Measurements from ENCODE around the gene RNF151.
"Not testable (repeated sequence)": the region's sequence is repeated elsewhere in the genome, so short reads cannot be mapped to it uniquely, and the experiment has no call there.

The RNF151 gene, protein sequence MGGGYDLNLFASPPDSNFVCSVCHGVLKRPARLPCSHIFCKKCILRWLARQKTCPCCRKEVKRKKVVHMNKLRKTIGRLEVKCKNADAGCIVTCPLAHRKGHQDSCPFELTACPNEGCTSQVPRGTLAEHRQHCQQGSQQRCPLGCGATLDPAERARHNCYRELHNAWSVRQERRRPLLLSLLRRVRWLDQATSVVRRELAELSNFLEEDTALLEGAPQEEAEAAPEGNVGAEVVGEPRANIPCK

DNA sequence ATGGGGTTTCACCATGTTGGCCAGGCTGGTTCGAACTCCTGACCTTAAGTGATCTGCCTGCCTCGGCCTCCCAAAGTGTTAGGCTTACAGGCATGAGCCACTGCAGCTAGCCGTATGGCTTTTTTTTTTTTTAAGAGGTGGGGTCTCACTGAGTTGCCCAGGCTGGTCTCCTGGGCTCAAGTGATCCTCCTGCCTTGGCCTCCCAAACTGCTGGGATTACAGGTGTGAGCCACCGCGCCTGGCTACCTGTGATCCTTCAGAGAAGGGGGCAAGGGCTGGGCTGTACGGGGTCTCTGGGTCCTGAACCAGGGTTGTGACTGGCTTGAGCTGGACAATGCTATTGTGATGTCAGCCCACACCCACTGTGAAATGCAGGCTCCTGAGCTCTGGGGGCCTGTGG, at the start of gene RNF151:
Gene RNF151, plus strand, starts transcription at position 397 of the 400 bp plus-strand sequence. CDS start 26 bp downstream, outside the sequence.
- DNase-seq: no peak

DNA sequence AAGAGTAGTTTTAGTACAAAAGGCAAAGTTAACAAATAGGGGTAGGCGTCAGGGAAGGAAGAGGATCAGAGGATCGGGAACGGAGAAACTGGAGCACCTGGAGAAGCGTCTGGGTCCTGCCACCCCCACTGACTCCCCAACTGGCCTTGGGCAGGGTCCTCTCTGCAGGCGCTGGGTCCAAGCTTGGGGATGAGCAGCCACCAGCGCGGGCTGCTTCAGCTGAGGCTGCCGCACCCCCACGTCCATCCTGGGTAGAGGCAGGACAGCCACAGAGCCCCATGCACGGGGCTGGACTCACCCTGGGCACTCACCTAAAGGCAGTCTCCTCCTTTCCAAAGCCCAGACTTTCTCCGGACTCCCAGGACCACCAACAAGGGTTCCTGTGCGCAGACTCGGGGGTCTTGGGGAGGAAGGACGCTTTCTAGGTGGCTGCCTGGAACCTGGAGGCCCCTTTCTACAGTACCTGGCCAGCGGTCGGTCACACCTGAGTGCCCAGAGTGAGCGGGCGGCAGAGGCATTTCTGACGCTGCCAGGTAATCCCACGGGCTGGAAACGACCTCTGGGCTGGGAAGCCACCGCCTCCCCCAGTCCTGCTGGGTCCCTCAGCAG, 49.5 kb upstream of the RNF151 start:
- no peak for DNase-seq

DNA sequence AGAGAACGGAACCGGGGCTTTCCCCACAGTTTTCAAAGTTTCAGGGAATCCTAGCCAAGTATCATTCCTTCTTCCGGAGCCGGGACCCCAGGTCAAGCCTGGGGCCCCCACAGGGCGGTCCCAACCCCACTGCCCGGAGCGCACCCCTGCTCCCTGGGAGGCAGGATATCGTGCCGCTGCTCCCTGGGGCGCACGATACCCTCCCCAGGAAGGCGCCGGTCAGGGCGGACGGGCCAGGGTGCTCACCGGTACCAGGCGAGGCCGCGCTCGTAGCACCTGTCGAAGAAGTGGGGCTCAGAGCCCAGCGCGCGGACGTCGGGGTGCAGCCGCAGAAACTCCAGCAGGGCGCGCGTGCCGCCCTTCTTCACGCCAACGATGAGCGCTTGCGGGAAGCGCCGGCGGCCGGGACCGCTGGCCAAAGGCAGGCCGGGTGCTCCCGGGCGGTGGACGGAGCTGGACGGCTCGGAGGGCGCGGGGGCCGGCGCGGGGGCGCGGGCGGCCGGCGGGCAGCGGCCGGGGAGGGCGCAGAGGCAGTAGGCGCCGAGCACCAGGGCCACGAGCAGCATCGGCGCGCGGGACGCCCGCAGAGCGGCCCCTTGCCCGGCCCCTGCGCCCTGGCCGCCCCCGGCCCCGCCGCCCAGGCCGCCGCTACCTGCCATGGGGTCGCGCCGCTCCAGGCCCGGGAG, 48.8 kb upstream of the RNF151 start:
- DNase-seq: no peak

DNA sequence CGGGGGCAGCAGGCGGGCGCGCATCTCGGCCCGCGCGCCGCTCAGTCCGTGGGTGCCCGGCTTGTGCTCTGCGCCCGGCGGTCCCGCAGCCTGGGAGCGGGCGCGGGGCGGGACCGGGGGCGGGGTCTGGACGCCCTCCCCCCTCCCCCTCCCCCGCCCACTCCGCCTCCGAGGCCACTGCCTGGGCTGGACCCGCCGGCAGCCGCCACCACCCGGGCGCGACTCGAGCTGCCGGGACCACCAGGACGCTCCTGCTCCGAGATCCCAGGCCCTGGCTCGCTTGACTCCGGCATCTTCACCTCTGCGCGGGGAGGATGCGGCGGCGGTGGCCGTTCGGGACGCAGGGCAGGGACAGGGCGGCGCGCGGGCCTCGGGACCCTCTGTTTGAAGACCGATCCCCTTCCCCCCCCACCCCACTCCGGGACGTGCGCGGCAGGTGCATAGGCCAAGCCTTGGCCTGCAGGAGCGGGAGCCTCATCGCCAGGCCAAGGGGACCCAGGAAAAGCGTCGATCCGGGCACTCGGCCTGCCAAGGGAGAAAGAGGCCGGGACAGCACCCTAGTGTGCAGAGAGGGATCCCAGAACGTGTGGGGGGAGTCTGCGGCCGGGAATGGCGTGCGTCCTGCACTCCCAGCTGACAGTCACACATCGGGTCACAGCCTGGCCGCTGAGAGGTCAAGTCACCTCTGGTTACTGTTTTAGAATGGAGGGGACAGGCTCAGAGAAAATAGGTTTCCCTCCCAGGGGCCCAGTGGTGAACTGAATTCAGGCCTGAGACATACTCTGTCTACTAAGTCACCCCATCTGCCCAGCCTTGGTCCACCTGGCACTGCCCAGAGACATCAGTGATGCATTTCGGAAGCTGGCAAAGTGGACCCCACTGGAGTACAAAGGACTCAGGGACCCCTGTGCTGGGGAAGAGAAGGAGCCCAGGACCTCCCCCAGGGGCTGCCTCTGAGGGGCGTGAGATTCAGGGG, 48.0 kb upstream of the RNF151 start, which contains the start of gene HS3ST6:
Gene HS3ST6, minus strand, starts transcription at position 65 of the 976 bp plus-strand sequence. CDS start 92 bp downstream, outside the sequence.
- no peak for DNase-seq

DNA sequence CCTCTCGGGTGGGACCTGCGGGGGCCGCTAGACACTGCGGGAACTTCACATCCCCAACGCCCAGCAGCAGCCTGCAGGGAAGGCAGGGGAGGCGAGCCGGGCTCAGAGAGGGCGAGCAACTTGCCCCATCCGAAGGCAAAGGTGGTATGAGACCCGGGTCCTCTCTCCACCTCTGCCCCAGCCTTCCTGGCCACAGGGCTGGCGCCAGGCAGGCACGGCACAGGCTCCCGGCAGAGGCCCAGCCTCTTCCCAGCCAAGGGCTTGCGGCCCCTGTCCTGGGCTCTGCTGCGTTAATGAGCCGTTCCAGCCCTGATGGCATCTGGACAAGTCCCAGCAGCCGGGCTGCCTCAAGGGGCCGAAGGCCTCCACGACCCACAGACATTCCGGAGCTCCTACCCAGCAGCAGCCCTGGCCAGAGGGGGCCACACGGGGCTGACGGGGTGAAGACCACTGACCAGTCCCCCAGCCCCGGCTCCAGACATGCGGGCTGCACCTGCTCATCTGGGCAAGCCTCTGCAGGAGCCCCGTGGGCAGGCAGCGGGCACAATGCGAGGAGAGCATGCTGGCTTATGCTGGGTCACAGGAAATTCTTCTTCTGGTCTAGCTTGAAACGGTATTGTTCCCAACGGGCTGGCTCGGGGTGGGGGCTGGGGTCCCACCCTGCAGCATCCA, 47.2 kb upstream of the RNF151 start:
- DNase-seq: no peak

DNA sequence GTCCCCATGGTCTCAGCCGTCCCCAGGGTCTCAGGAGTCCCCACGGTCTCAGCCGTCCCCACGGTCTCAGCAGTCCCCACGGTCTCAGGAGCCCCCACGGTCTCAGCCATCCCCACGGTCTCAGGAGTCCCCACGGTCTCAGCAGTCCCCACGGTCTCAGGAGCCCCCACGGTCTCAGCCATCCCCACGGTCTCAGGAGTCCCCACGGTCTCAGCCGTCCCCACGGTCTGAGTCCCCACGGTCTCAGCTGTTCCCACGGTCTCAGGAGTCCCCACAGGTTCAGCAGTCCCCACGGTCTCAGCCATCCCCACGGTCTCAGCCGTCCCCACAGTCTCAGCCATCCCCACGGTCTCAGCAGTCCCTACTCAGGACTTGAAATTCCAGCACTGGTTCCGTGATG, 46.5 kb upstream of the RNF151 start:
- DNase-seq: not testable (repeated sequence)

DNA sequence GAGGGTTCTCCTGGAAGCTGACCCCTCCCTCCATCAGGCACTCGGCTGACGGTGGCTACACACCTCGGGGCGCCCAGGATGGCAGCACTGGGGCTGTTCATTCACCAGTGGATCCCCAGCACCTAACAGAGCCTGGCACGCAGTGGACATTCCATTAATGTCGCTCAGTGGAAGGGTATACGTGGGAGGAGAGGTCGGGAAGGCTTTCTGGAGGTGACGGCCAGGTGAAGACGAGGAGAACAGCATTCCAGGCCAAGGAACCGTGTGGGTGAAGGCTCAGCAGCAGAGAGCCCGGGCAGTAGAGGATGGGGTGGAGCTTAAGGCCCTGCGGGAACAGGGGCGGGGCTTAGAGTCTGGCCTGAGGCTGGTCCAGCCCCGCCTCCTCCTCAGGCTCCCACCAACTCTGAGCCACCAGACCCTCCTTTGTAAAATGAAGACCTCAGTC, 45.9 kb upstream of the RNF151 start:
- no peak for DNase-seq

DNA sequence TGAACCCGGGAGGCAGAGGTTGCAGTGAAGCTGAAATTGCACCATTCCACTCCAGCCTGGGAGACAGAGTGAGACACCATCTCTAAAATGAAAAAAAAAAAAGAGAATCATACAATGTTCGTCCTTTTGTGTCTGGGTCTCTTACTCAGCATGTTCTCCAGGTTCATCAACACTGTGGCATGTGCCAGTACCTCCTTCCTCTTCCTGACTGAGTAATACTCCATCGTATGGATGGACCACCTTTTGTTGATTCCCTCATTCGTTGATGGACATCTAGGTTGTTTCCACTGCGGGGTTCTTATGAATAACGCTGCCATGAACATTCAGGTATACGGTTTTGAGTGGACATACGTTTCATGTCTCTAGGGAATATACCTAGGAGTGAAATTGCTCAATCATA, 44.3 kb upstream of the RNF151 start:
- DNase-seq: no peak

DNA sequence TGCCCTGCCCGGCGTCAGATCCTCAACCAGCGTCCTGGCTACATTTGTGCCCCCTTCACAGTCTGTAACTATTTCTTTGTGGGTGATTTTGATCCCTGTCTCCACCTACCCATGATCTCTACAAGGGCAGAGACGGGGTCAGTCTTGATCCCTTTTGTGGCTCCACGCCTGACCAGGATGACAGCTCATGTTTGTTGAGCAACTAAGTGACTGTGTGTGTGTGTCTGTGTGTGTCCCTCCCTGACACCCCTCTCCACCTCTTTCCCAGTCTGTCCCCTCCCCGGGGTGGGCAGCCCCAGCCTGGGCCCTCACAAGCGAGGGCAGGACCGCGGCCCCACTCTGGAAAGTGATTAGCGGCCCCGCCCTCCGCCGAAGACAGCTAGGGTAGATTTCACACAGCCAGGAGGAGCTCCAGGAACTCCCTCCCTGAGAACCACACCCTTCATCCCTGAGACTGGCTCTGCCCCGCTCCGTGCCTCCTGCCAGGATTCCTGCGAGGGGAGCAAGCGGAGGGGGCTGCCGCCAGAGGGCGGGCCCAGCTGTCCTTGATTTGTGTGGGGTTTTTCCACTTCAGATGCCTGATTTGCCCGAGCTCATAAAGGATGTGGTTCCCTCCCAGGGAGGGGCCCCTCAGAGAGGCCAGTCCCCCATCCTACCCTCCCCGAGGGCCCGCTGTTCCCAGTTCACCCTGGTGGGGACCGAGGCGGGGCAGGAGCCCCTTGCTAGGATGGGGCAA, 43.2 kb upstream of the RNF151 start:
- DNase-seq: peak; percentile 48

DNA sequence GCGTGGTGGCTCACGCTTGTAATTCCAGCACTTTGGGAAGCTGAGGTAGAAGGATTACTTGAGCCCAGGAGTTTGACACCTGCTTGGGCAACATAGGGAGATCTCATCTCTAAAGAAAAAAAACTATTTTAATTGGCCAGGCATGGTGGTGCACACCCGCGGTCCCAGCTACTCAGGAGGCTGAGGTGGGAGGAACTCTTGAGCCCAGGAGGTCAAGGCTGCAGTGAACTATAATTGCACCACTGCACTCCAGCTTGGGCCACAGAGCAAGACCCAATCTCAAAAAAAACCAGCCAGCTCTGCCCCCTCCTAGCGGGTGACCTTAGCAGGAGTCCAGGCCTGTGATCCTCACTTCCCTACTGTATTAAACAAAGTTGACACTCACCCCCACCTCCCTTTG, 42.6 kb upstream of the RNF151 start:
- no peak for DNase-seq

DNA sequence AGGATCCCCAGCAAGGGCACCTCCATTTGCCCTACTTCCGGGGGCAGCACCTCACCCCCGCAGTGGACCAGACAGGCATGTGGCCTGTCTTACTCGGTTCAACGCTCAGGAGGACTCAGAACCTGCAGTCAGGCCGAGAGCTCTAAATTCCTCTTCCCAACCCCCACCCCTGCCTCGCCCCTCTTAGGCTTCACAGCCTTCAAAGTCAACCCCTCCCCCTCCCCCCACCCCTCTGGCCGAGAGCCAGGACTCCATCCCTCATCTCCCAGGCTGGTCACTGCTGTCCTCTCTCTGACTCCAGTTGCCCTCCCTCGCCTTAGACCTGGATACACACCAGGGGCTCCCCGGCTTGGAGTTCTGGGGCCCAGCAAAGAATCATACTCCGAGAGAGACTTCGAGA, 40.4 kb upstream of the RNF151 start:
- no peak for DNase-seq

DNA sequence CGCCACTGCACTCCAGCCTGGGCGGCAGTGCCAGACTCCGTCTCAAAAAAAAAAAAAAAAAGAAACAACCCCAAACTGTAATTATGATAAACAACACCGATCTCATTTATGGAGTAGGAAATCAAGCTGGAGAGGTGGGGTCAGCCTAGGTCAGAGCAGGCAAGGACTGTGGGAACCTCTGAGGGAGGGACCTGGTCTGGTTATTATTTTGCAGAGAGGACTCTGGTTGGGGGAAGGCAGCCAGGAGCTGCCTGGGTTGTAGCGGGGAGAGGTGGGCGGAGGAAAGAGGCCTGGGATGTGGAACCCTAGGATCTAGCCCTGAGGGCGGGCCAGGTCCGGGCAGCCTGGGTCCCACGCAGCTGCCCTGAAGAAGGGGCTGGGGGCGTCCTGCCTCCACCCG, 37.6 kb upstream of the RNF151 start:
- peak; percentile 29 for DNase-seq

DNA sequence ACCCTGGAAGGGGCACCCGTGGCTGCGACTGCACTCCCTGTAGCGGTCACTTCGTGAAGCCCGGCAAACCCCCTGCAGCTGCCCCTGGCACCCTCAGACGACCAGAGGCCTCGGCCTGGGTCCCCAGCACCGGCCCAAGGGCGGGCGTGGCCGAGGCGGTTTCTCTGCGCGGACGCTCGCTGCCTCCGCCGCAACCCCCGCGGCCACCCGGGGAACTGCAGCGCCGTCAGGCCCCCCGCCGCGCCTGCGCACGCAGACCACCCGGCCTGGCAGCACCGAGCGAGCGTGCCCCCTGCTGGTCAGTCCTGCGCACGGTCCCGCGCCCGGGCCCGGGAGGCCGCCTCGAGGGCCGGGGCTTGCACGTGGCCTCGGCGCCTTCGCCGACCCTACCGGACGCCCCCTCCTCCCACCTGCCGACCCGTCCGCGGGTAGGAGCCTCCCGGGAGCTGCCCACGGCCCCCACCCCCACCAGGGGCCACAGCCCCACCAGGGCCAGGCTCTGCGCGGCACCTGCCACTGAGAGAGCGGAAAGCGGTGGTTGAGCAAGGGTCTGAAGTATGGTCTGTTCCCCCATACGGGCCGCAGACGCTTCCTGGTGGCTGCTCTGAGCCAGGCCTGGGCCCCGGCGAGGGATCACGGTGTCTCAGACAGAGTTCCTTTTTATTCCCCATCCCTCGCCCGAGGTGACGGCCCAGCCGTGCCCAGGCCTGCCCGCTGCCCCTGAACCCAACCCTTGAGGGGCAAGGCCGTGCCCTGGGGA, 36.9 kb upstream of the RNF151 start:
- DNase-seq: peak; percentile 80

DNA sequence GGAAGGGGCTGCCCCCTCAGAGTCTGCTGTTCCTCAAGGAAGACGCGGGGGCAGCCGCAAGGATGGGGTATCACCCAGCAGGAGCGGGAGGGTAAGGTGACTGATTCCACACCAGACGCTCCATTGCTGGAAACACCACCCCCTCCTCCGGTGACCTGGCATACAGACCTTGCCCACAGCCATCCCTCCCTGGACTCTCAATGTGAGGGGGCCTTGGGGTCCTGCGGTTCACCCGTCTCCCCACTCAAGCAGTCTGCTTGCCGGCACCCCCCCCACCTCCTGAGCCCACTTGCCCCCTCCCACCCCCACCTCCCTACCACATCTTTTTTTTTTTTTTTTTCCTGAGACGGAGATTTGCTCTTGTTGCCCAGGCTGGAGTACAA, 36.3 kb upstream of the RNF151 start:
- no peak for DNase-seq

DNA sequence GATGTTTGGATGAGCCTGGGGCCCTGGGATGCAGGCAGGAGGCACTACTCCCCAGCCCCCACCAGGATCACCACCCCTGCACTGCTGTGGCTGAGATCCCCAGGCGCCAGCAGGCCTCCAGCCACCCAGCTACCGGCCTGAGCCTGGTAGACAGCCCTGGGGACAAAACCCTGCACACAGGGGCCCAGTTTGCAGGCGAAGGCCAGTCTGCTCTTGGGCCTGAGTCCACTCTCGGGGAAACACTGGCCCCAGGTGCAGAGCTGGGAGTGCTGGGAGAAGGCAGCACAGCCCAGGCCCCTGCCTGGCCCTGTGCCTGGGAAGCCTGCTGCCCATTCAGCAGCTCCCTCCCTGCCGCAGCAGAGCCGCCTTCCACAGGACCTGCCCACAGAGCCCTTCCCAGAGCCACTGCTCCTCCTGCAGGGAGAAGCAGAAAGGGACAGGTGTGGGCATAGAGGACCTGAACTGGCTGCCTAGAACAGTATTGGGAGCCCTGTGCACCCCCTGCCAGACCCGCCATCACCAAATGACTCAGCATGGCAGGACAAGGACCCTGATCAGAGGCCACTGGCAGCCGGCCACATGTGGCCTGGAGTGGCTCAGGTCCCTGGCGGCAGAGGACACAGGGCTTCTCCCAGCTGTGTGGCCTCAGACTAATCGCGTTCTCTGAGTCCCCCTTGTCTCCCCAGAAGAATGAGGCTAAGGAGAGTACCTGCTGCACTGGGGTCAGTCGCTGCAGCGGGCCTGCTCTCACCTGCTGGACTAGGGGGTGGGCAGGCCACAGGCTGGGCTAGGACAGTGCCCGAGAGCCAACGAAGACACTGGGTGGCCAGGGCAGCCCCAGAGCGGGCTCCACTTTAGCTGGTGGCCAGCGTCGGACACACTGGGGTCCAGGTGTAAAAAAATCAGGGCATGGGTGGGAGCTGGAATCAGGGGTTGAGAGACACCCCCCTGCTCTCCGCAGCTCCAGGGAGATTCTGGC, 34.3 kb upstream of the RNF151 start:
- DNase-seq: no peak

DNA sequence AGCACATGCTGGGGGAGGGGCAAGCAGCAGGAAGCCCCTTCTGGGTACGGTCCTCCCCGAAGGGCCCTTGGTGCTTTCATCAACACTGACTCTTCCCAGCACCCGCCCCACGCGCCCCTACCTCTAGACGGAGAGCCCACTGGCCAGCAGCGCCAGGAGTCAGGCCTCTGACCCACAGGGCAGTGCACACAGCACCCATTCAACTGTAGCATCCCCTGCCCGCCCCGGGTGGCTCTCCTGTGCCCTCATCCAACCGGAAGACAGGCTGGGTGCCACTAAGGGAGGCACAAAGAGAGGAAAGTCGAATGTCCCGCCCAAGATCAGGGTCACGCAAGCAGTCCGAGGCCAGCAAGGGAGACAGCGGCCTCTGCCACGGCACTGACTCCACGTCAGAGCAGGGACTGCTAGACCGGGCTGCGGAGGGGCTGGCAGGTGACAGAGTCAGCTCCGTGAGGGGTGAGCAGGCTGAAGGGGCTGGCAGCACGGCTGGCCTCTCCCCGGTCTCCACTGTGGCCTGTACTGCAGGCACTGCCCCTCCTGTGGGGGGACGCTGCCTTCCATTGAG, 33.5 kb upstream of the RNF151 start:
- no peak for DNase-seq

DNA sequence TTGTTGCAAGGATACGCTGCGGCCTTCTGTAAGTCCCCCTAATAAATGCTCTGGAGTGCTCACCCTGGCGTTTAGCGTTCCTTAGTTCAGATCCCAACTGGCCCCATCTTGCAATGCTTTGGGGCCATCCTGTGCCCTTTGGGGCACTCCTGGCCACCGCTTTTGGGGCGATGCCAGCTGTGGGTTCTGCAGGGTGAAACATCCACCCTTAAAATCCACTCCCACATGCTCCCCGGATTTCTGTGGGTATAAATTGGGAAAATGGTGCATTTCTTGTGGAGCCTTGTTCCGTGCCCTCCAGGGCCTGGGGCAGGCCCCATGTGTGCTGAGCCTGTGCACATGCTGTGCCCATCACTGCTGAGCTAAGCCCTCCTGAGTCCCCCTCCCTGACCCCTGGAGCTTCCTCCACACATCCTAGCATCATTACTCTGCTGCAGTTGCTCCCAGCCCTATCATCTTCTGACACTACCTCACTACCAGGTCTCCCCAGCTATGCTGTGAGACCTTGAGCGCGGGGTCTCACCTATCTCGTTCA, 29.6 kb upstream of the RNF151 start:
- DNase-seq: no peak

DNA sequence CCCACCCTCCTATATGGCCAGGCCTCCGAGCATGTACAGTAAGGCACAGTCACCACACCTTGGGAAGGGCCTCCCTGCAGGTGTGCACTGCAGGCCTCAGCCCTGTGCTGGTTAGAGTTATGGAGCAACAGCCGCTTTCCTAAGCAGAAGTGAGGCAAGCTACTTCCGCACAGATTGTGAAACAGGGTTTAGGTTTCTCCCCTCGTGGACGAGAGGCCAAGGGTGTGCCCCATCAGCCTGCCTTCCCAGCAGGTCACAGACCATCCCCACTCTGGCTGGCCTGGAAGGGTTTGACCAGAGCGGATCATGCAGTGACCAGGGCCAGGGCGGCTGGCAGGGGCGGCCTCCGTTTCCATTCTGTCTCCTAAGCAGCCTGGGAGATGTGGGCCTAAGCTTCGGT, 28.3 kb upstream of the RNF151 start:
- no peak for DNase-seq

DNA sequence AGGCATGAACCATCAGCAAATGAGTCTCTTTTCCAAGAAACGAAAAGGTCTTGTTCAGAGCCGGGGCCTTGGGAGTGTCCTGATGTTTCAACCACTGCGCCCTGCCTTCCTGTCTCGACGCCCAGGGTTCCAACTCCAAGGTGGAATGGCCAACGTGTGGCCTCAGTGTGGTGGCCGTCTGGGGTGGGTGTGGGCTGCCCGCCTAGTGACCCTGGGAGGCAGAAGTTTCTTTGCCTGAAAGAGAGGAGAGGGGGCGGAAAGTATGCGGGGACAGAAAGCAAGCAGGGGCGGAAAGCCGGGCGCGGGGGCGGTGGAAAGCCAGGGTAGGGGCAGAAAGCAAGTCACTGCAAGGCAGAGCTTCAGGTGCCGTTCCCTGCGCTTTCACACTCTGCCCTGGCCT, 27.7 kb upstream of the RNF151 start:
- no peak for DNase-seq
